CD4-positive, alpha-beta memory T cell (primary cell): ENCODE results near the gene ZBTB21. TPM values are rescaled to one million over a fixed set of nuclear protein-coding genes. Genes with fewer than 3 reads are reported as not detected.

ENCODE experiments used
- CTCF ChIA-PET: fragments of 350-600 bp; sonication (Branson Sonifier 250); formaldehyde crosslinking; loops from one replicate; lab custom pipeline; 2021; ENCODE audit warnings: inconsistent platforms; ENCODE audit not compliant: partially characterized antibody; lab: Charles Lee
- POLR2A ChIA-PET: fragments of 350-600 bp; sonication (Branson Sonifier 250); formaldehyde crosslinking; loops from one replicate; lab custom pipeline; 2021; ENCODE audit not compliant: partially characterized antibody; lab: Charles Lee
- DNase-seq, 5 donors: peaks; one replicate each; pipeline versions ENCODE4 v3.0.0 to v3.0.0-alpha.2; 2020 to 2022; ENCODE audit warnings: mixed read lengths in 1 of 5
- H3K27ac ChIP-seq: one replicate; pipeline ENCODE4 v1.7.0; 2013; ENCODE audit warnings: low read depth, low read length
- H3K27me3 ChIP-seq: 2 replicates; pipeline ENCODE4 v1.7.0; 2013; ENCODE audit warnings: mild to moderate bottlenecking, low read length, moderate library complexity; ENCODE audit not compliant: insufficient read depth
- H3K36me3 ChIP-seq: 2 replicates; pipeline ENCODE4 v1.7.0; 2013; ENCODE audit warnings: mild to moderate bottlenecking, low read length, moderate library complexity; ENCODE audit not compliant: insufficient read depth
- H3K4me1 ChIP-seq: 2 replicates; pipeline ENCODE4 v1.7.0; 2013; ENCODE audit warnings: mild to moderate bottlenecking, low read length, moderate library complexity; ENCODE audit not compliant: insufficient read depth
- H3K4me3 ChIP-seq, 2 donors: one replicate each; pipeline ENCODE4 v1.7.0; 2013; ENCODE audit warnings: low read length in 2 of 2, mild to moderate bottlenecking in 1 of 2
- H3K9me3 ChIP-seq, 2 donors: one replicate each; pipeline ENCODE4 v1.7.0; 2013; ENCODE audit warnings: low read length in 2 of 2, control low read depth in 1 of 2; ENCODE audit not compliant: control insufficient read depth in 1 of 2
- H3K27ac Mint-ChIP-seq, 7 donors: one replicate each; pipeline ENCODE4 v1.8.0; 2020 to 2021; ENCODE audit warnings: mixed read lengths in 7 of 7, mild to moderate bottlenecking in 6 of 7, inconsistent platforms in 3 of 7, moderate library complexity in 3 of 7
- H3K27me3 Mint-ChIP-seq, 2 donors: one replicate each; pipeline ENCODE4 v1.8.0; 2020 to 2021; ENCODE audit warnings: mixed read lengths in 2 of 2
- H3K36me3 Mint-ChIP-seq, 2 donors: one replicate each; pipeline ENCODE4 v1.8.0; 2020 to 2021; ENCODE audit warnings: mixed read lengths in 2 of 2, inconsistent platforms in 1 of 2, mild to moderate bottlenecking in 1 of 2
- H3K4me1 Mint-ChIP-seq, 4 donors: one replicate each; pipeline ENCODE4 v1.8.0; 2020 to 2021; ENCODE audit warnings: mixed read lengths in 4 of 4, mild to moderate bottlenecking in 1 of 4
- H3K4me3 Mint-ChIP-seq, 8 donors: one replicate each; pipeline ENCODE4 v1.8.0; 2020 to 2021; ENCODE audit warnings: mixed read lengths in 8 of 8, mild to moderate bottlenecking in 7 of 8, moderate library complexity in 6 of 8, inconsistent platforms in 3 of 8
- H3K9me3 Mint-ChIP-seq, 8 donors: one replicate each; pipeline ENCODE4 v1.8.0; 2020 to 2021; ENCODE audit warnings: mixed read lengths in 8 of 8, mild to moderate bottlenecking in 5 of 8, inconsistent platforms in 3 of 8, moderate library complexity in 1 of 8
- intact Hi-C: fragments of 100-400 bp; cut with micrococcal nuclease; formaldehyde crosslinking; loops from one replicate; pipeline ENCODE4 v1.15.1; 2023
- polyA plus RNA-seq, 2 donors: library from polyadenylated mRNA; unstranded; fragments of 300-500 nt; fragmentation: Illumina TruSeq; gene quantifications; one replicate each; pipeline ENCODE4 v1.2.3, GENCODE V29; 2021
- total RNA-seq, 2 experiments: library from RNA; stranded (reverse); gene quantifications; one replicate each; pipeline ENCODE4 v1.2.3, GENCODE V29; 2021

ZBTB21 gene
- total RNA-seq (10 to 100 TPM; 20.4 to 21.7 TPM), polyA plus RNA-seq (1 to 10 TPM; 4.3 to 6.7 TPM)

DNA sequence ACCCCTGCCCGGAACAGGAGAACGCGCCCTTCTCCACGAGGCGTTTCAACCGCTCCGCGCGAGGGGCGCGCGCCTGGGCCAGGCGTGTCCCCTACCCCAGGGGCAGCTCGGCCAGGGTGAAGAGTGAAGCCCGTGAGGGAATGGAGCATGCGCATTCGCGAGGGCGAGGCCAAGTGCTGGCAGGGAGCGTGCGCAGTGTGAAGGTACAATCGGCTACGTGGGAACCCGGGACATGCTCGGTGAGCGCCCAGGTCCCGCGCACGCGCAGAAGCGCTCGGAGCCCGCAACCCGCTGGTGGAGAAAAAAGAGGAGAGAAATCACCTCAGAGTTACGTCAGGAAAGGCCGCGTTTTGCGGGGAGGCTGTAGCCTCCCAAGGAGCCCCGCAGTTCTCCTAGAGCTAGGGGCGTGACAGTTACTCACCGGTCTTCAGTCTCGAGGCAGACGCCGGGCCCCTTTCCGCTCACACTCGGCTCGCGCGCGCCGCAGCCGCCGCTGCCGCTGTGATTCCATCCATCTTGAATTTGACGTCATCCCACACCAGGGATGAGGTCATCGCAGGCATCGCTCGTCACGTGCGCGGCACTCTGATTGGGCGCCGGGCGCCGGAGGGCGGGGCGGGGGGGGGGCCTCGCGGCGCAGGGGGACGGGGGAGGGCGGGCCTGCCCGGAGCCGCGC is at the start of gene ZBTB21:
Gene ZBTB21 (minus strand): TSS at position 530 of the 676 bp plus-strand sequence. CDS start 16,265 bp downstream, outside the sequence.
- ChIA-PET CTCF (interaction anchor here (2.1 to 3.1 kb wide), 3 partner anchors 53 to 107 kb away, joined by 7 to 27 read pairs (median 19); no protein-coding TSS in a partner anchor), POLR2A (interaction anchor here (0.7 to 8.4 kb wide), 12 partner anchors 16 to 727 kb away, joined by 3 to 147 read pairs (median 6); partner anchors contain the start of gene MX2)
- Histone ChIP-seq H3K27me3 (no peaks in the 10 kb centered on the region), H3K27ac (peak within 1 kb of the TSS; percentile 91), H3K4me1 (peaks cover 19% of the 10 kb centered on the region), H3K36me3 (no peaks in the 10 kb centered on the region), H3K9me3 (no peaks in the 10 kb centered on the region), H3K4me3 (peak within 1 kb of the TSS; percentile 37 to 83)
- Mint-ChIP-seq H3K4me3 (peak within 1 kb of the TSS; percentile 96 to 100 (median 98)), H3K9me3 (peaks cover 0 to 5% (median 2%) of the 10 kb centered on the region in 8 donors), H3K36me3 (peaks cover 5 to 23% of the 10 kb centered on the region in 2 donors), H3K27me3 (peaks cover 1 to 5% of the 10 kb centered on the region in 2 donors), H3K27ac (peak within 1 kb of the TSS; percentile 100), H3K4me1 (peaks cover 18 to 52% (median 27%) of the 10 kb centered on the region in 4 donors)
- intact Hi-C loops: loop anchor here (1.0 to 2.0 kb wide), 4 partner anchors 52 to 486 kb away; partner anchors contain the start of gene RSPH1
- DNase-seq: peak; percentile 98

DNA sequence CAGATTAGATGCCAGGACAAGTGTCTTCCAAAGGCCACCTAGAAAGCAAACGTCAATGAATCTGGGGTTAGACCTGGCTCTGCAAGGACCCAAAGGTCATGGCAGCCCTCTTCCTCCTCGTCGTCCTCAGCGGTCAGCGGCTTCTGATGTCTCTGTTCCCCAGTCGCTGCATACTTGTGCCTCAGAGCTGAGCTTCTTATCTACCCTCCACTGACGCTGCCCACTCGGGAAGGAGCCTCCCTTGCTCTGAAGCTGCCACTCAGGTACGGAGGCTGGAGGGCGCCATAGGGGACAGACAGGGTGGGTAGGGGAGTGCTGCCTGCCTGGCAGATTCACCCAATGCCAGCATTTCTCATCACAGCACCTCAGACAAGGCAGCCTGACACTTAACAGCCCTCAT is 49.6 kb upstream of the ZBTB21 start:
- Histone ChIP-seq H3K9me3 (no peaks in the 10 kb centered on the region), H3K4me1 (peaks cover 41% of the 10 kb centered on the region), H3K4me3 (no peak overlapping the region), H3K27me3 (no peaks in the 10 kb centered on the region), H3K27ac (no peak overlapping the region), H3K36me3 (no peaks in the 10 kb centered on the region)
- intact Hi-C loops: loop anchor here (5.0 kb wide), 1 partner anchor 697 kb away; the partner anchor contains the start of gene MX2
- CTCF ChIA-PET: interaction anchor here (1.4 kb wide), 1 partner anchor 48 kb away, joined by 3 read pairs; no protein-coding TSS in a partner anchor
- no peak for DNase-seq
- no peaks in the 10 kb centered on the region for H3K27me3 Mint-ChIP-seq
- POLR2A ChIA-PET: no interaction called here
- H3K4me3 Mint-ChIP-seq: no peak overlapping the region
- H3K9me3 Mint-ChIP-seq: no peaks in the 10 kb centered on the region
- peaks cover 25 to 67% (median 37%) of the 10 kb centered on the region in 4 donors for H3K4me1 Mint-ChIP-seq
- H3K36me3 Mint-ChIP-seq: peaks cover 0 to 3% of the 10 kb centered on the region in 2 donors
- peak overlapping the region in 1 of 7 donors; percentile 37 for H3K27ac Mint-ChIP-seq

DNA sequence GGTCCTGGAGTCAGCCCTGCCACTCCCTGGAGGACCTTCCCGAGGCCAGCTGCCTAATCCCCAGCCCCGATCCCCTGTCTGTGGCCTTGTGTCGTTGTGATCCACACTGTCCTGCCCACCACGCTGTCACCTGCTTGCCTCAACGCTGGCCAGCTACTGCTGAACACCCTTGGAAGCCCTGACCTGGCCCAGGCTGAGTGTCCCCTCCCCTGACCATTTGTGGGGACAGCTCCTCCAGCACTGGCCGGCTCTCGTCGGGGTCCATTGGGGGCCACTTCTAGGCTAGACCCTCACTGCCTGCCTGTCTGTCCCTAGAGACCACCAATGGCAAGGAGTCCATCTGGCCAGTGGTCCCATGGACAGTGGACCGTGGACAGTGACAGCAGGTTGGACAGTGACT is 49.0 kb upstream of the ZBTB21 start:
- Mint-ChIP-seq H3K27ac (no peak overlapping the region), H3K4me1 (peaks cover 22 to 61% (median 31%) of the 10 kb centered on the region in 4 donors), H3K36me3 (peaks cover 0 to 3% of the 10 kb centered on the region in 2 donors), H3K27me3 (no peaks in the 10 kb centered on the region), H3K4me3 (no peak overlapping the region), H3K9me3 (no peaks in the 10 kb centered on the region)
- no peaks in the 10 kb centered on the region for H3K27me3 ChIP-seq
- H3K27ac ChIP-seq: no peak overlapping the region
- no peak overlapping the region for H3K4me3 ChIP-seq
- DNase-seq: no peak
- intact Hi-C loops: no loop called here
- ChIA-PET POLR2A (no interaction called here), CTCF (interaction anchor here (1.4 kb wide), 1 partner anchor 48 kb away, joined by 3 read pairs; no protein-coding TSS in a partner anchor)
- H3K9me3 ChIP-seq: no peaks in the 10 kb centered on the region
- H3K36me3 ChIP-seq: no peaks in the 10 kb centered on the region
- H3K4me1 ChIP-seq: peaks cover 35% of the 10 kb centered on the region

DNA sequence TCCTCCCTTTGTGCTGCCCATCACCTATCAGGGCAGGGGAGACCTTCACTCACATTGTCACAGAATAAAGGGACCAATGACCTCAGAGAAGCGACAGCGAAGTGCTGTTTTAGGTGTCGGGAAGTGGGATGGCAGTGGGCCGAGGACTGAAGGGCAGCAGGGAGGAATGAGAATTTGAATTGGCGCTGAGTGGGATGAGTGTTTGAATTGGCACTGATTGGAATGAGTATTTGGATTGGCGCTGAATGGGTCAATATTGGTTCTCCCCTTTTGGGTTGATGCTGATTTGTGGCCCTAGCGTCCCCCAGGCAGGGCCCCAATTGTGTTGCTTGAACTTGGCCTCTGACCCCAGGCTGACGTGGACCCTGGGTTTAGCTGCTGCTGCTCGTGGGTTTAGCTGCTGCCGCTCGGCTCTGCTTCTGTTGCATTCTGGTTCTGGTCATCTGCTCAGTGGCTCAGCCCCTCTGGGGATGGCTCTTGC is 48.5 kb upstream of the ZBTB21 start:
- Mint-ChIP-seq H3K4me3 (peak overlapping the region in 1 of 8 donors; percentile 8), H3K9me3 (no peaks in the 10 kb centered on the region), H3K27ac (peak overlapping the region in 3 of 7 donors; percentile 17 to 75 (median 25)), H3K4me1 (peaks cover 17 to 56% (median 27%) of the 10 kb centered on the region in 4 donors), H3K27me3 (no peaks in the 10 kb centered on the region), H3K36me3 (peaks cover 0 to 3% of the 10 kb centered on the region in 2 donors)
- Histone ChIP-seq H3K27ac (no peak overlapping the region), H3K4me3 (no peak overlapping the region), H3K4me1 (peaks cover 30% of the 10 kb centered on the region), H3K9me3 (no peaks in the 10 kb centered on the region), H3K27me3 (no peaks in the 10 kb centered on the region), H3K36me3 (no peaks in the 10 kb centered on the region)
- intact Hi-C loops: no loop called here
- ChIA-PET CTCF (interaction anchor here (1.4 kb wide), 1 partner anchor 49 kb away, joined by 3 read pairs; no protein-coding TSS in a partner anchor), POLR2A (no interaction called here)
- no peak for DNase-seq

DNA sequence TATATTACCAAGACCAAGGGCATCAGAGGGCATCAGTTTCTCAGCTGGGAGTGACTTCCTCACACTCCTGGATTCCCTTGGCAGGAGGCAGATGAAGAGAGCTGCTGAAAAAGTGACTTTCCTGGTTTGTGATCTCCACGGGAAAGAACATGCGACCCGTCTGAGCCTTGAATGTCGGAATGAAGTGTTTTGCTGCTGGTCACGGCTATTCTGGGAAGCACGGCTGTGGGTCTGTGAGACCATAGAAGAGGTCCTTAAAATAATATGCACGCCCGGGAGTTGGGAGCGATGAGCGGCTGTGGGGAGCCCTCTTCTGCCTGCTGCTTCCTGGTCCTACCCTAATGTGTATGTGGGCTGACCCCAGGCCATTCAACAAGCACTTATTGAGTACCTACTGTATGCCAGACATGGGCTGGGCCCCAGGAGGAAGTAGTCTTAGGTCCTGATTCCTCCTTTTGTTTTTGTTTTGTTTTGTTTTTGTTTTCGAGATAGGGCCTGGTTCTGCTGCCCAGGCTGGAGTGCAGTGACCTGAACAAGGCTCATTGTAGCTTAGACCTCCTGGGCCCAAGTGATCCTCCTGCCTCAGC is 47.8 kb upstream of the ZBTB21 start:
- H3K9me3 Mint-ChIP-seq: no peaks in the 10 kb centered on the region
- intact Hi-C loops: no loop called here
- no peak overlapping the region for H3K4me3 Mint-ChIP-seq
- Histone ChIP-seq H3K36me3 (no peaks in the 10 kb centered on the region), H3K4me3 (no peak overlapping the region), H3K9me3 (no peaks in the 10 kb centered on the region), H3K27ac (no peak overlapping the region), H3K4me1 (peaks cover 23% of the 10 kb centered on the region), H3K27me3 (no peaks in the 10 kb centered on the region)
- DNase-seq: no peak
- peaks cover 0 to 3% of the 10 kb centered on the region in 2 donors for H3K36me3 Mint-ChIP-seq
- POLR2A ChIA-PET: no interaction called here
- CTCF ChIA-PET: no interaction called here
- H3K4me1 Mint-ChIP-seq: peaks cover 17 to 49% (median 21%) of the 10 kb centered on the region in 4 donors
- H3K27ac Mint-ChIP-seq: peak overlapping the region in 3 of 7 donors; percentile 17 to 66 (median 44)
- no peaks in the 10 kb centered on the region for H3K27me3 Mint-ChIP-seq

DNA sequence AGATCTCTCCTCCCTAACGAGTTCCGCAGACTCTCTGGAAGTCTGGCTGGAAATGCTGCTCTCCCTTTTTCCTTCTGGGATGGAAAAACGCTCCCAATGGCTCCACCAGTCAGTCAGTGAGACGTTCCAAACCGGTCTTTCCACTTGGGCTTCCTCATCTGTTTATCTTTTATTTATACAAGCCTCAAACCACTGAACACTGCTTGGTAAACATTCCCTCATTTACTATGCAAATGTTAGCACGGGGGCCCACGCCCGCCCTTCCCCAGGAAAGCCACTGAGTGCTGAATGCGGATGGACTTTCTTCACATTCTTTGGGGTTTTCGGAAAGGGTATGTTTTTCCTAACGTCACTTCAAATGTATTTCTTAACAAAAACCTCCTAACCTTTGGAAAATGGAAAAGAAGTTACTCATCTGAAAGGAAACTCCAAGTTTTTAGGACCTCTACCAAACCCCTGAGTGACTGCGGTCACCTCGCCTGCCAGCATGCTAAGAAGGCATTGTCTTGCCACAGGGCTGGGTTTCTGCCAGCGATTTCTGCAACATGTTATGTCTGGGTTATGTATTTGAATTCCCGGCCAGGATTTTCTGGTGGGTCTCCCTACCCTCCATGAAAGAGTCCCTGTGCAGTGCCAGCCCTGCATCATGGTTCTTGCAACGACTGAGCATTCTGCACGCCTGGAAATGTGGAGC is 47.0 kb upstream of the ZBTB21 start:
- no peak for DNase-seq

More for the DNA sequence above, 47.0 kb upstream of the ZBTB21 start:
- peak overlapping the region in 1 of 7 donors; percentile 76 for H3K27ac Mint-ChIP-seq
- H3K27ac ChIP-seq: no peak overlapping the region
- H3K4me3 ChIP-seq: no peak overlapping the region
- ChIA-PET CTCF (no interaction called here), POLR2A (no interaction called here)
- H3K36me3 Mint-ChIP-seq: no peaks in the 10 kb centered on the region
- intact Hi-C loops: no loop called here
- no peaks in the 10 kb centered on the region for H3K27me3 ChIP-seq
- H3K9me3 ChIP-seq: no peaks in the 10 kb centered on the region
- H3K4me3 Mint-ChIP-seq: no peak overlapping the region
- H3K9me3 Mint-ChIP-seq: no peaks in the 10 kb centered on the region
- H3K36me3 ChIP-seq: no peaks in the 10 kb centered on the region
- peaks cover 20% of the 10 kb centered on the region for H3K4me1 ChIP-seq
- H3K4me1 Mint-ChIP-seq: peaks cover 14 to 41% (median 18%) of the 10 kb centered on the region in 4 donors
- H3K27me3 Mint-ChIP-seq: no peaks in the 10 kb centered on the region
